ENCODE data around the gene TCAP.

TCAP gene

GRCh38 chr17:39667262-39667944 lies 2.3 kb downstream of the TCAP start:
- peaks cover 13% of the 10 kb centered on the region; the same call in 1 of the 2 replicates for H3K27me3 ChIP-seq (ENCODE audit: insufficient read depth, low read length)
- H3K4me1 ChIP-seq (ENCODE audit: insufficient read depth, low read length, severe bottlenecking), result peaks cover 18% of the 10 kb centered on the region
- no peak overlapping the region for H3K9ac ChIP-seq (ENCODE audit: low read length)
- no peaks in the 10 kb centered on the region for H3K9me2 ChIP-seq (ENCODE audit: low read depth, low read length)
- TF ChIP-seq EZH2 (IDR thresholded peaks at IDR 0.05; ENCODE audit: borderline replicate concordance, low read length), result no peak
- TF ChIP-seq, protein P1, sequence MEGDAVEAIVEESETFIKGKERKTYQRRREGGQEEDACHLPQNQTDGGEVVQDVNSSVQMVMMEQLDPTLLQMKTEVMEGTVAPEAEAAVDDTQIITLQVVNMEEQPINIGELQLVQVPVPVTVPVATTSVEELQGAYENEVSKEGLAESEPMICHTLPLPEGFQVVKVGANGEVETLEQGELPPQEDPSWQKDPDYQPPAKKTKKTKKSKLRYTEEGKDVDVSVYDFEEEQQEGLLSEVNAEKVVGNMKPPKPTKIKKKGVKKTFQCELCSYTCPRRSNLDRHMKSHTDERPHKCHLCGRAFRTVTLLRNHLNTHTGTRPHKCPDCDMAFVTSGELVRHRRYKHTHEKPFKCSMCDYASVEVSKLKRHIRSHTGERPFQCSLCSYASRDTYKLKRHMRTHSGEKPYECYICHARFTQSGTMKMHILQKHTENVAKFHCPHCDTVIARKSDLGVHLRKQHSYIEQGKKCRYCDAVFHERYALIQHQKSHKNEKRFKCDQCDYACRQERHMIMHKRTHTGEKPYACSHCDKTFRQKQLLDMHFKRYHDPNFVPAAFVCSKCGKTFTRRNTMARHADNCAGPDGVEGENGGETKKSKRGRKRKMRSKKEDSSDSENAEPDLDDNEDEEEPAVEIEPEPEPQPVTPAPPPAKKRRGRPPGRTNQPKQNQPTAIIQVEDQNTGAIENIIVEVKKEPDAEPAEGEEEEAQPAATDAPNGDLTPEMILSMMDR (IDR thresholded peaks at IDR 0.05; ENCODE audit: low read length), result no peak
- peaks cover 2% of the 10 kb centered on the region; the same call in 1 of the 2 replicates for H3K36me3 ChIP-seq (ENCODE audit: insufficient read depth, low read length)
- H3K27ac ChIP-seq (ENCODE audit: low read depth, low read length, poor library complexity, severe bottlenecking), result no peak overlapping the region
- H3F3A ChIP-seq (ENCODE audit: insufficient read depth, low read length), result no peaks in the 10 kb centered on the region
- no peaks in the 10 kb centered on the region for H4K20me1 ChIP-seq (ENCODE audit: insufficient read depth, low read length)
- H3K79me2 ChIP-seq (ENCODE audit: insufficient read depth, low read length), result no peaks in the 10 kb centered on the region
- H3K9me3 ChIP-seq (ENCODE audit: low read length), result no peaks in the 10 kb centered on the region
- H2AFZ ChIP-seq (ENCODE audit: low read length), result no peak overlapping the region
- peak overlapping the region; percentile 55 for H3K4me3 ChIP-seq (ENCODE audit: low read depth, low read length, poor library complexity, severe bottlenecking)
- H3K4me2 ChIP-seq (ENCODE audit: low read length), result peak overlapping the region; percentile 79

DNA sequence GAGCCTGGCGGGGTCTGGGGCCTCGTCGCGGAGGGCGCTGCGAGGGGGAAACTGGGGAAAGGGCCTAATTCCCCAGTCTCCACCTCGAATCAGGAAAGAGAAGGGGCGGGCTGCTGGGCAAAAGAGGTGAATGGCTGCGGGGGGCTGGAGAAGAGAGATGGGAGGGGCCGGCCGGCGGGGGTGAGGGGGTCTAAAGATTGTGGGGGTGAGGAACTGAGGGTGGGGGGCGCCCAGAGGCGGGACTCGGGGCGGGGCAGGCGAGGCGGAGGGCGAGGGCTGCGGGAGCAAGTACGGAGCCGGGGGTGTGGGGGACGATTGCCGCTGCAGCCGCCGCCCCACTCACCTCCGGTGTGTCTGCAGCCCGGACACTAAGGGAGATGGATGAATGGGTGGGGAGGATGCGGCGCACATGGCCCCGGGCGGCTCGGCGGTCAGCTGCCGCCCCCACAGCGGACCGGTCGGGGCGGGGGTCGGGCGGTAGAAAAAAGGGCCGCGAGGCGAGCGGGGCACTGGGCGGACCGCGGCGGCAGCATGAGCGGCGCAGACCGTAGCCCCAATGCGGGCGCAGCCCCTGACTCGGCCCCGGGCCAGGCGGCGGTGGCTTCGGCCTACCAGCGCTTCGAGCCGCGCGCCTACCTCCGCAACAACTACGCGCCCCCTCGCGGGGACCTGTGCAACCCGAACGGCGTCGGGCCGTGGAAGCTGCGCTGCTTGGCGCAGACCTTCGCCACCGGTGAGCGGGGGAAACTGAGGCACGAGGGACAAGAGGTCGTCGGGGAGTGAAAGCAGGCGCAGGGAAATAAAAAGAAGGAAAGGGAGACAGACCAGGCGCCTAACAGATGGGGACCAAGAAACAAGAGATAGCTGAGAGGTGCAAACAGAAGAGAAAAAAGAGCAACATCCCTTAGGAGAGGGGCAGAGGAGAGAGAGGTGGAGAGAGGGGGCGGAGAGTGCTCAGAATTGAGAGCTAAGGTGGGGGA lies 3.1 kb downstream of the TCAP start, which contains the start of gene PNMT:
Gene PNMT, plus strand, starts transcription at position 509 of the 980 bp plus-strand sequence. Its CDS starts 23 bp downstream, at position 532.
- no peaks in the 10 kb centered on the region for H4K20me1 ChIP-seq (ENCODE audit: insufficient read depth, low read length)
- no peak within 1 kb of the TSS for H3K27ac ChIP-seq (ENCODE audit: low read depth, low read length, poor library complexity, severe bottlenecking)
- peak within 1 kb of the TSS; percentile 55 for H3K4me3 ChIP-seq (ENCODE audit: low read depth, low read length, poor library complexity, severe bottlenecking)
- no peak within 1 kb of the TSS; the same call in 1 of the 2 replicates for H3K9ac ChIP-seq (ENCODE audit: low read length)
- H3K79me2 ChIP-seq (ENCODE audit: insufficient read depth, low read length), result no peaks in the 10 kb centered on the region
- no peaks in the 10 kb centered on the region for H3K9me2 ChIP-seq (ENCODE audit: low read depth, low read length)
- no peaks in the 10 kb centered on the region for H3F3A ChIP-seq (ENCODE audit: insufficient read depth, low read length)
- H3K9me3 ChIP-seq (ENCODE audit: low read length), result no peaks in the 10 kb centered on the region
- H3K27me3 ChIP-seq (ENCODE audit: insufficient read depth, low read length), result peaks cover 13% of the 10 kb centered on the region; the same call in 1 of the 2 replicates
- H2AFZ ChIP-seq (ENCODE audit: low read length), result no peak within 1 kb of the TSS
- H3K36me3 ChIP-seq (ENCODE audit: insufficient read depth, low read length), result no peaks in the 10 kb centered on the region
- TF ChIP-seq EZH2 (IDR thresholded peaks at IDR 0.05; ENCODE audit: borderline replicate concordance, low read length), result no peak
- TF ChIP-seq, protein P1 (IDR thresholded peaks at IDR 0.05; ENCODE audit: low read length), result peak; percentile 79
- H3K4me2 ChIP-seq (ENCODE audit: low read length), result peak within 1 kb of the TSS; percentile 79
- peaks cover 18% of the 10 kb centered on the region for H3K4me1 ChIP-seq (ENCODE audit: insufficient read depth, low read length, severe bottlenecking)

DNA sequence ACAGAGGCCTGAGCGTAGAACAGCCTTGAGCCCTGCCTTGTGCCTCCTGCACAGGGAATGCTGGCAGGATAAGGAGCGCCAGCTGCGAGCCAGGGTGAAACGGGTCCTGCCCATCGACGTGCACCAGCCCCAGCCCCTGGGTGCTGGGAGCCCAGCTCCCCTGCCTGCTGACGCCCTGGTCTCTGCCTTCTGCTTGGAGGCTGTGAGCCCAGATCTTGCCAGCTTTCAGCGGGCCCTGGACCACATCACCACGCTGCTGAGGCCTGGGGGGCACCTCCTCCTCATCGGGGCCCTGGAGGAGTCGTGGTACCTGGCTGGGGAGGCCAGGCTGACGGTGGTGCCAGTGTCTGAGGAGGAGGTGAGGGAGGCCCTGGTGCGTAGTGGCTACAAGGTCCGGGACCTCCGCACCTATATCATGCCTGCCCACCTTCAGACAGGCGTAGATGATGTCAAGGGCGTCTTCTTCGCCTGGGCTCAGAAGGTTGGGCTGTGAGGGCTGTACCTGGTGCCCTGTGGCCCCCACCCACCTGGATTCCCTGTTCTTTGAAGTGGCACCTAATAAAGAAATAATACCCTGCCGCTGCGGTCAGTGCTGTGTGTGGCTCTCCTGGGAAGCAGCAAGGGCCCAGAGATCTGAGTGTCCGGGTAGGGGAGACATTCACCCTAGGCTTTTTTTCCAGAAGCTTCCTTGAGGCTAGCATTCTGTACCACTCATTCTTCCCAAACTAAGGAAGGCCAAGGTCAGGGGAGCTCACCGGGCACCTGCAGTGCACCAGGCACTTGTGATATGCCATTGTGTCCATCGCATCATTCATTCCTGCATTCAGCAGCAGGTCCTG lies 5.0 kb downstream of the TCAP start:
- H3K4me1 ChIP-seq (ENCODE audit: insufficient read depth, low read length, severe bottlenecking), result peaks cover 18% of the 10 kb centered on the region
- TF ChIP-seq, protein P1 (IDR thresholded peaks at IDR 0.05; ENCODE audit: low read length), result no peak
- no peak for TF ChIP-seq EZH2 (IDR thresholded peaks at IDR 0.05; ENCODE audit: borderline replicate concordance, low read length)
- H3K79me2 ChIP-seq (ENCODE audit: insufficient read depth, low read length), result no peaks in the 10 kb centered on the region
- H3K9ac ChIP-seq (ENCODE audit: low read length), result no peak overlapping the region
- H4K20me1 ChIP-seq (ENCODE audit: insufficient read depth, low read length), result no peaks in the 10 kb centered on the region
- no peak overlapping the region for H3K27ac ChIP-seq (ENCODE audit: low read depth, low read length, poor library complexity, severe bottlenecking)
- H3K4me2 ChIP-seq (ENCODE audit: low read length), result no peak overlapping the region
- H2AFZ ChIP-seq (ENCODE audit: low read length), result no peak overlapping the region
- H3K4me3 ChIP-seq (ENCODE audit: low read depth, low read length, poor library complexity, severe bottlenecking), result no peak overlapping the region
- no peaks in the 10 kb centered on the region for H3F3A ChIP-seq (ENCODE audit: insufficient read depth, low read length)
- peaks cover 13% of the 10 kb centered on the region; the same call in 1 of the 2 replicates for H3K27me3 ChIP-seq (ENCODE audit: insufficient read depth, low read length)
- H3K36me3 ChIP-seq (ENCODE audit: insufficient read depth, low read length), result no peaks in the 10 kb centered on the region
- no peaks in the 10 kb centered on the region for H3K9me2 ChIP-seq (ENCODE audit: low read depth, low read length)
- H3K9me3 ChIP-seq (ENCODE audit: low read length), result no peaks in the 10 kb centered on the region

All from OCI-LY1 (cell line).